Coronary artery (tissue), 2 donors: ENCODE measurements around the gene FOXK1.
A peak's percentile ranks its signal among the peaks of the same experiment; 100 is the strongest.
"Not testable (repeated sequence)": the region's sequence is repeated elsewhere in the genome, so short reads cannot be mapped to it uniquely, and the experiment has no call there.

ENCODE experiments used
- DNase-seq: peaks from one replicate; pipeline ENCODE4 v3.0.0-alpha.2; 2017; ENCODE audit warnings: low spot score
- H3K27ac ChIP-seq, 2 donors: fragments of 200-600 bp; sonication (generic); one replicate each; pipeline ENCODE4 v1.5.1; 2016 to 2019
- H3K4me3 ChIP-seq: fragments of 200-600 bp; sonication (generic); 2 replicates; pipeline ENCODE4 v1.5.1; 2016; ENCODE audit warnings: mild to moderate bottlenecking, moderate library complexity
- CTCF ChIP-seq: fragments of 200-600 bp; sonication (generic); IDR thresholded peaks from one replicate; pipeline ENCODE4 v1.5.1; 2019; ENCODE audit warnings: antibody characterized with exemption

FOXK1 gene

GRCh38 chr7:4690953-4691856, 9.1 kb downstream of the FOXK1 start:
- no peak for TF ChIP-seq CTCF
- no peak for DNase-seq
- peak overlapping the region; percentile 73 to 79 for H3K27ac ChIP-seq

DNA sequence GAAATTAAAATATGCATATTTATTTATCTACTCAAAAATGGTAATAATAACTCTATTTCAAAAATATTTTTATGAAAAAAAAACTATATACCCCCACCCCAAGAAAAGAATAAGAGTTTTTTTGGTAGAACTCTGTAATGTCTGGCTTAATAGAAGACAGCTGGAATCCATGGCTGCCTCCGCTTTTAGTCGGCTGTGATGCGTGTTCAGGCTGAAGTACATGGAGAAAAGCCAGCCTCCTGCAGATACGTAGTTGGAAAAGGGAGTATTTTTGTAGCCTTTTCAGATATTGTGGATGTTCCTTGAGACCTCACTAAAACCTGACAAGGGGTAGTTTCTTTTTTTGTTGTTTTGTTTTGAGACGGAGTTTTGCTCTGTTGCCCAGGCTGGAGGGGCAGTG, 10.0 kb downstream of the FOXK1 start:
- Histone ChIP-seq H3K4me3 (peak overlapping the region; percentile 48), H3K27ac (peak overlapping the region; percentile 73 to 79)
- no peak for DNase-seq
- TF ChIP-seq CTCF = no peak

More at GRCh38 chr7:4690953-4691856, 9.1 kb downstream of the FOXK1 start:
- peak overlapping the region; percentile 12 for H3K4me3 ChIP-seq

DNA sequence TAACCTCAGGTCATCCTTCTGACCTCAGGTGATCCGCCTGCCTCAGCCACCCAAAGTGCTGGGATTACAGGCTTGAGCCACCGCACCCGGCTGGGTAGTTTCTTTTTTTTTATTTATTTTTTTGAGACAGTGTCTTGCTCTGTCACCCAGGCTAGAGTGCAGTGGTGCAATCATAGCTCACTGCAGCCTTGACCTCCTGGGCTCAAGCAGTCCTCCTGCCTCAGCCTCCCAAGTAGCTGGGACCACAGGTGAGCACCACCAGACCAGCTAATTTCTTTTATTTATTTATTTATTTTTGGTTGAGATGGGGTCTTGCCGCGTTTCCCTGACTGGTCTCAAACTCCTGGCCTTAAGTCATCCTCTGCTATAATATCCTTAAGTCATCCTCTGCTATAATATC, 10.5 kb downstream of the FOXK1 start:
- Histone ChIP-seq H3K4me3 (peak overlapping the region; percentile 48), H3K27ac (peak overlapping the region; percentile 73 to 79)
- DNase-seq = not testable (repeated sequence)

GRCh38 chr7:4693152-4693551, 11.1 kb downstream of the FOXK1 start:
- DNase-seq = no peak
- no peak for TF ChIP-seq CTCF
- no peak overlapping the region for H3K4me3 ChIP-seq
- H3K27ac ChIP-seq = peak overlapping the region; percentile 79 to 86

GRCh38 chr7:4693749-4694148, 11.7 kb downstream of the FOXK1 start:
- no peak overlapping the region for H3K4me3 ChIP-seq
- no peak for TF ChIP-seq CTCF
- peak overlapping the region; percentile 79 to 86 for H3K27ac ChIP-seq
- no peak for DNase-seq

- H3K27ac ChIP-seq = peak overlapping the region; percentile 79 to 86
- DNase-seq = no peak
- TF ChIP-seq CTCF = no peak
- peak overlapping the region; percentile 54 for H3K4me3 ChIP-seq
These were observed 12.2 kb downstream of the FOXK1 start for GRCh38 chr7:4694305-4694704.

DNA sequence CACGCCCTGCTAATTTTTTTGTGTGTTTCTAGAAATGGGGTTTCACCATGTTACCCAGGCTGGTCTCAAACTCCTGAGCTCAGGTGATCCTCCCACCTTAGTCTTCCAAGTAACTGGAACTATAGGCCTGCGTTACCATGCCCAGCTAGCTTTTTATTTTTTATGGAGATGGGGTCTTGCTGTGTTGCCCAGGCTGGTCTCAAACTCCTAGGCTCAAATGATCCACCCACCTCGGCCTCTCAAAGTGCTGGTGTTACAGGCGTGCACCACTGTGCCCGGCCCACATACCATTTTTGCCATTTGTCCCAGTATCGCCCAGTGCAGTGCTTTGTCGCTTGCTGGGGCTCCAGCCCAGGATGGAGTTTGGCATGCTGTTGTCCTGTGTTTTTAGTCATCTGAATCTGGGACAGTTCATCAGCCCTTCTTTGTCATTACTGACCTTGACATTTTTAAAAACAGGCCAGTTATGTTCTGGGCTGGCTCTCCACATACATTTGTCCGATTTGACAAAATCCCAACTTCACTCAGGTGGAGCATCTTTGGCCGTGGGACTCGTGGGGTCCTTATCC, 16.7 kb downstream of the FOXK1 start:
- no peak for DNase-seq
- peak overlapping the region; percentile 3 to 35 for H3K27ac ChIP-seq
- no peak for TF ChIP-seq CTCF

More for the DNA sequence above, 16.7 kb downstream of the FOXK1 start:
- no peak overlapping the region for H3K4me3 ChIP-seq
